GM21528 (cell line): ENCODE measurements around the gene CHCHD4.

Experiments
- ATAC-seq: cut with Tn5 transposase; IDR thresholded peaks from one replicate; pipeline ENCODE4 v1.9.1; 2021; ENCODE audit warnings: mild to moderate bottlenecking, moderate library complexity; ENCODE audit not compliant: unreplicated experiment, low FRiP score

Gene CHCHD4

DNA sequence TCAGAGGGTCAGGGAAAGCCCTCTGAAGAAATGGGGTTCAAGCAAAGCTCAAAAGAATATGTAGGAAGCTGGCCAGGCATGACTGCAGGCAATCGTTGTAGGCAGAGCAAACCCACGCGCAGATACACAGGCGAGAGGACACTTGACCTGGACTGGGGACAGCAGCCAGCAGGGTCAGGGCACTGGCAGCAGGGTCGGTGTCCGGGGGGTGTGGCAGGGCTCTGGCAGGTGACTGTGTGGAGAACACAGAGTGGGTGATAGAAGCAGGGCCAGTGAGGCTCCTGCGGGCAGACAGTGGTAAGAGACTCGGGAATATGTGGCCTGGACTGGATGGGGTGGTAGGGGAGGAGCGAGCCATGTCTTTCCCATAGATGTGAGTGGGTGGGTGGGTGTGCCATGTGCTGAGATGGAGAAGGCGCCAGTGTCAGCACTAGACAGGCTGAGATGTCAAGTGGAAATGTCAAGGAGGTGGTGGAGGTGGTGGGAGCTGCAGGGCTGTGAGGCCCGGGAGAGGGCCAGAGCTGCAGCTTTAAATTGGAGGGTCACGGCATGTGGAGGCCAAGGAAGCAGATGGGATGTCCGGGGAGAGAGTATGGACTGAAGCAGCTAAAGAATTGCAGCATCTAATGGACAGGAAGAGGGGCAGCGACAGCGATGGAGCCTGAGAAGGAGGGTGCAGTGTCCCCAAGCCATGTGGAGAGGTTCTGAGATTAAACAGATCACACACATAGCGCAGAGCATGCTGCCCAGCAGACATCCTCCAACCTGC, 13.6 kb upstream of the CHCHD4 start:
- no peak for ATAC-seq

GRCh38 chr3:14137445-14137844, 12.8 kb upstream of the CHCHD4 start:
- ATAC-seq = no peak

GRCh38 chr3:14137004-14137403, 12.3 kb upstream of the CHCHD4 start:
- no peak for ATAC-seq

DNA sequence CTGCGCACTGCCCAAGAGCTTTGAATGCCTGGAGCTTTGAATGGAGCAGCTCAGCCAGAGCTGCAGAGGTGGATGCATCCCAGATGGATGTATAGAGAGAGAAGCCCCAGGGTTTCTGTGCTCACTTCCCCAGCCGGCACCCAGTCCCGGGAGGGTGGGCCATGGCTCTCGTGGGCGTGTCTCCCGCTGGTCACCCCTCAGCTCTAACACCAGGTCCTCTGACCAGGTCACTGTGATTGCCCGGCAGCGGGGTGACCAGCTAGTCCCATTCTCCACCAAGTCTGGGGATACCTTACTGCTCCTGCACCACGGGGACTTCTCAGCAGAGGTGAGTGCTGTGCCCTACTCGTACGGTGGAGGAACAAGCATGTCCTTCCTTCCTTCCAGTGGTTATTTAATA, 10.9 kb upstream of the CHCHD4 start:
- no peak for ATAC-seq

DNA sequence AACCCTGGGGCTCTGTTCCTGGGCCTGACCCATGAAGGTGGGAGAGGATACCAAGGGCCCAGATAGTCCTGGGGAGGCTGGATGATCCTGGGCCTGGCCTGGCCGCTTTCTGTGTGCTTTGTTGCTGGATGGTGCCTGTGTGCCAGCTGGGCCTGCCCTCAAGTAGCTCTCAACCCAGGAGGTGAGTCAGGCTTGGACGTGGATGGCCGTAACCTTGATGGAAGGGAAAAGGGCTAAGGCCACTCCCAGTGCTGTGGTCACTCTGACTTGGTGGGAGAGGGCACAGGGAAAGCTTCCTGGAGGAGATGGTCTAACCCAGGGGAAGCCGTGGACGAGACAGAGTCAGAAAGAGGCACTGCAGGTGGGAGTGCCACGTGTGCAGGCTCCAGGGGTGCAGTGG, 9.6 kb upstream of the CHCHD4 start:
- no peak for ATAC-seq

DNA sequence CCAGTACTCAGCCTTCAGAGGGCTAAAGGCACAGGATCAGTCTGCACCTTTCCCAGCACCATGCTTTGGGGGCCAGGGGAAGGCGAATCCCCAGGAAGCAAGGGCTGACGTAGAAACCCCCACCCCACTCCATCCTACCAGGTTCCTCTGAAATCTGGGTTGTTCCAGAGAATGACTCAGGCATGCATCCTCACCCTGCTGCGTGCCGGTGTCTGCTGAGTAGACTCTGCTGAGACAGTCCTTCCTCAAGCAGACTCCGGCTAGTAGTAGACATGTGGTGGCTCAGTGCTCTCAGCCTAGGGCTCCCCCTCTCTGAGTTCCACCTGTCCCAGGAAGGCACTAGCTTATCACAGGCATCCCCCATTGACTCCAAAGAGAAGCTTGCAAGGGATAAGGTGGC, 9.2 kb upstream of the CHCHD4 start:
- no peak for ATAC-seq

DNA sequence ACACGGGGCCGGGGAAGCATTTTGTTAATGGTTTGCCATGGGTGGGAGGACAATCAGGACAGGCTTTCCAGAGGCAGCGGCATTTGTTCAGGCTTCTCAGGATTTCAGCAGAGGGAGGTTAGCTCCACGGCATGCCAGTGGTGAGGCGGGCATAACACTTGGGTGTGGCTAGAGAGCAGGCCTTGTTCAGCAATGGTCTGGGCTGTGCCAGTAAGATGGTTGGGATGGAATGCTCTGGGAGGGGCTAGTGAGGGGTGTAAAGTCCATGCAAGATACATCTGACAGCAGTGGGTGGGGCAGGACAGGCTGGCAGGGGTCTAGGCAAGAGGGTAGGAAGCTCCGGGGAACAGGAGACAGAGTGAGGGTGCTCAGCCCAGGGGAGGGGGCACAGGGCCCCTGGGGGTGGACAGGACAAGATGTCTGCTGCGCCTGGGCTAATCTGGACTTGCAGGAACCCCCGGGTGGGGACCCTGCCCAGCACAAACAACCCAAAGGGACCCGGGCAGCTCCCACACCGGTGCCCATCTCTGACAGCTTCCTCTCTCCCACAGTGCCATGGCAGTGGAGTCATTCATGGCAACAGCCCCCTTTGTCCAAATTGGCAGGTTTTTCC, 8.6 kb upstream of the CHCHD4 start:
- ATAC-seq = no peak

DNA sequence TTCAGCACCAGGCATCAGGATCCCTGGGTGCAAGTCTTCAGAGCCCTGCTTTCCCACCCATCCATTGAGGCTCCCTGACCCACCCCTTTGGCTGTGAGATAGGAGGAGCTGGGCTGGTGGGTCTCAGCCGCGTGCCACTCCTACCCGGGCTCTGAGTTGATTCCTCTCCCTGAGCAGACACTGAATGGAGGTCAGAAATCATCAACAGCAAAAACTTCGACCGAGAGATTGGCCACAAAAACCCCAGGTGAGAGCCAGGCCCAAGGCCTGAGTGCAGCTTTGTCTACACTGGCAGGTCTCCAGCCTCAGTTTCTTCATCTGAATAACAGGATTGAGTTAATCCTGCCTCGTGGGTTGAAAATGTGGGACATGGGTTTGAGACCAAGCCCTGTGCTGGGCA, 8.0 kb upstream of the CHCHD4 start:
- ATAC-seq = no peak

- no peak for ATAC-seq
Observed at GRCh38 chr3:14132120-14132519, 7.5 kb upstream of the CHCHD4 start.

DNA sequence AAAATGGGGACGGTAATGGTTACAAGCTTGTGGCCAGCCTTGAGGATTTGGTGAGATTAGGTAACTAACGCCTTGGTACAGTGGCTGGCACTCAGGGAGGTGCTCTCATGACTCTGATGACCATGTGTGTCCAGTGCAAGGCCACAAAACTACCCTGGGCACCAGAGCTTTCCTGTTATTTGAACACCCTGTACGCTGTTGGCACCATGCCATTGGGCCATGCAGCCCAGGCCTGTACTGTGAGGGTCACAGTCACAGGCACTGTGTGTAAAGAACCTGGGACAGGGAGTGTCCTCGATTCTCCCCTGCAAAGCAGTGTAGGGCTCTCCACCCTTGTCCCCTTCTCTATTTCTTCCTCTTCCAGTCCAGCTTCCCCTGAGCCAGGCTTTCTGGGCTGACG, 6.5 kb upstream of the CHCHD4 start:
- no peak for ATAC-seq

GRCh38 chr3:14130707-14131106, 6.0 kb upstream of the CHCHD4 start:
- no peak for ATAC-seq

DNA sequence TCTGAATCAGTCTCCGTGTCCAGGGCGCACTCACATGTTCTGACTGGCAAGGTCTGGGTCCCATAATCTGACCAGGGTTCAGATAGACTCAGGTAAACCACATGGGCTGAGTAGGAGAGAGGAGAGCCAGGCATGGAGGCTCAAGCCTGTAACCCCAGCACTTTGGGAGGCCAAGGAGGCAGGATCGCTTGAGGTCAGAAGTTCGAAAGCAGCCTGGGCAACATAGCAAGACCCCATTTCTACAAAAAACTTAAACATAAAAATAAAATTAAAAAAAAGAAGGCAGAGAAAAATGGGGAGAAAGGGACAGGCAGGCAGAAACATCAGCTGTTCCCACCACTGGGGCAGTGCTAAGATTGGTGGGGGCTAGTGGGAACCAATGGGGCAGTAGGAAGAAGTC, 5.6 kb upstream of the CHCHD4 start:
- no peak for ATAC-seq

- ATAC-seq = no peak
Observed at GRCh38 chr3:14129296-14129695, 4.6 kb upstream of the CHCHD4 start.

GRCh38 chr3:14128724-14129123, 4.1 kb upstream of the CHCHD4 start:
- no peak for ATAC-seq

DNA sequence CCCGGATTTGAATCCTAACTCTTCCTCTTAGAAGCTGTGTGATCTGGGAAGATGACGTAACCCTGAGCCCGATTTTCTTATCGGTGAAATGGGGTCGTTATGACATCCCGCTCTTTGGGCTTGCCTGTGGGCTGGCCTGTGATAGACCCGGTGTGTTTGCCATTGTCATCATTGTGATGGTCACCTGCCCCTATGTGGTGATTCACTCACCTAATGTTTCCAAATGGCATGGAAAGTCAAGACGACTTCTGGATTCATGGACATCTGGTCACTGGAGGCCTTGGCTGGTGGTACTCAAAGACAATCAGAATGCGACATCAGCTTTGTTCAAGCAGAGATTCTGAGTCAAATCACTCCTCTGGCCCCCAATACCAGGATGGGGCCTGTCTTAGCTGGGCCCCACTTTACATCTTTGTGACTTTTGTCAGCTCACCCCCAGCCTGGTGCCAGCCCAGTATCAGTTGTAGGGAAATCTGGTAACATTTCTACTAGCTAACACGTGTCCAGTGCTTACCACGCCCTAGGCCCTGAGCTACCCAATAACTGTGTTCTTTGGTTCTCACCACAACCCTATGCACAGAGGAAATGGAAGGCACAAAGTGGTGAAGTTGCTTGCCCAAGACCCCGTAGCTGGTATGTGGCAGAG, 3.0 kb upstream of the CHCHD4 start:
- ATAC-seq = no peak

GRCh38 chr3:14126887-14127505, 2.3 kb upstream of the CHCHD4 start:
- no peak for ATAC-seq

DNA sequence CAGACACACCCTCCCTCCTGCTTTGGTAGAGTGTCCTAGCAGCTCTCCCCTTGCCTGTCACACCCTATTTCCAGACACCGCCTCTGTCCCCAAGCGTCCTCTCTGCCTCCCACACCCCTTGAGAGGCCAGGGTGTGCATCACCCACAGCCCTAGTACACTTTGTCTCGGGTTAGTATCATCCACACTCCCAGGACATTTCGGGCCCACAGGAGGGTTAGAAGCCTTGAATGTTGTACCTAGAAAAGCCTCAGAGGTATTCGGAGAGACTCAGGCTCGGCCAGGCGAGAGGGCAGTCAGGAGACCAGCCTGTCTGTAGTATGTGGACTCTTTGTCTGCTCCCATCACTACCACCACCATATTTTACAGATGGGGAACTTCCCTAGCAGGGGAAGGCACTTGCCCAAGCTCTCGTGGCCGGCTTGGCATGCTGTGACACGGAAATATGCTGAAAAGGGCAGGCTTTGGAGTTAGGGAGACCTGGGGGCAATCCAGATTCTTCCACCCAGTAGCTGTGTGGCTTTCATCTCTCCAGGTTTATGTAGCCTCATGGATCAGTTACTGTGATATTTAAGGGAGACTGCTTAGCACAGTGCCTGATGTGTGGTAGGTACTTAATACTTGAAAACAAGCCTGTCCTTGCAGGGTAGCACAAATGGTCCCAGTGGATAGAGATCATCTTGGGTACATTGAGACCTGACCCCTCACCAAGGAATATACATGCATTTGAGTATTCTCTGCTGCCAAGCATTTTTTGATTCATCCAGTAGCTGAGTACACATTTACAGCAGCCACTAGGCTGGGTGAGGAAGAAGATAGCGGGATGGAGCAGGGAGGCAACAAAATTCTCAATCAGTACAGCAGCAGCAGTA, 1.6 kb upstream of the CHCHD4 start:
- ATAC-seq = no peak

DNA sequence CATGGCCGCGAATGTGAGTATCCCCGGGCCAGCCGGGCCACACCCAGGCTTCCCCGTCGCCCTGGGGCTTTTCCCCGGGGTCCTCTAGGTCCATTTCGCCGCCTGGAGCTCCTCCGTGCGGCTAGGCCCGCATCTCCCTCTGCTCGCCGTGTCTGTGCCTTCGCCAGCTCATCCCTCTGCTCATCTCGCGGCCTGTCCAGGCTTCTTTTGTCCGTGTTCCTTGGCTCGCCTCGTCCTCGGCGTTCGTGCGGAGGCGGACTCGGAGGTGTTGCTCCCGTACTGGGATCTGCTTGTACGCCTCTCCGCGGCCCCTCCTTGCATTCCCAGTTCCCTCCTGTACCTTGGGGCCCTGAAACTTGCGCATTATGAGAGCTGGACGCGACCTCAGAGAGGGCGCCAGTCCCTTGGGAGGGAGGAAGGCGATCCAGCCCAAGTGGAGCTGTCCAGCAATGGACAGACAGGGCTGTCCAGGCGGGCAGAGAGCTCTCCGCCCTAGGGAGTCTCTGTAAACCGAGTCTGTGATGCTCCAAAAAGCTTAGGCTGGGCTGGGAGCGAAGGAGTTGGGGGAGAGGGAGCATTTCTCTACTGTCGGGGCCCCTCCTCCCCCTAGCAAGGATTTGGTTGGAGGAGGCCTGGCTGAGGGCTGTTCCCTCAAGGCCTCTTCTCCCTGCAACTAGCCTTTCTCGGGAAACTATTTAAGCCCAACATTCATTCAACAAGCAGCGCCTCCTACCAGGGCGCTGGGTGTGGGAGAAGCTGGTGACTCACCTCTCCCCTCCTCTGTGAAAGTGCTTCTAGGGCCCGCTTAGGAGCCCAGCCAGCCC, 735 bp upstream of the CHCHD4 start:
- ATAC-seq = peak; percentile 33

DNA sequence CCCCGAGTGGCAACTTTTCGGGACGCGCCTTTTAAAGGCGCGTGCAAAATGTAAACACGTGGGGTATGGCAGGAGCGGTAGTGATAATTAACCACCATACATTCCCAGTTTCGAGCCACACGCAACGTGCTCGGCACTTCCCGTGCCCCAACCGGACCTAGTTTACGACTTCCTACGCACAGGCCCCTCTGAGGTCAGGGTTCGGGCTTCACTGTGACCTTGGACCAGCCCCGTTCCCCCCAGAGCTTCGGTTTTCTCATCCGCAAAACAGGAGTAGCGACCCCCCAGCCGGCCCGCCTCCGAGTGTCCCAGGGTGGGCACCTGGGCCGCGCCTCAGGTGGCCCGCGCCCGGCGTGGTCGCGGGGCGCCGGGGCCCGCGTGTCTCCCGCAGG, 451 bp downstream of the CHCHD4 start:
- peak; percentile 54 for ATAC-seq
